OCI-LY7 (cell line): Measurements from ENCODE around the gene ELFN1. TPM values are rescaled to one million over a fixed set of nuclear protein-coding genes. Genes with fewer than 3 reads are reported as not detected.

Experiments
- BruUV-seq: library from RNA; stranded (reverse); fragments of 400-500 nt; replicated peaks from 2 replicates; lab custom pipeline; 2021; lab: Mats Ljungman, UMichigan
- CTCF ChIA-PET: fragments of 300-600 bp; sonication (Branson Sonifier 250); formaldehyde crosslinking; loops from one replicate; lab custom pipeline; 2022; ENCODE audit warnings: antibody characterized with exemption; ENCODE audit not compliant: unreplicated experiment; lab: Charles Lee
- POLR2A ChIA-PET: fragments of 300-600 bp; sonication (Branson Sonifier 250); formaldehyde crosslinking; loops from one replicate; lab custom pipeline; 2022; ENCODE audit warnings: antibody characterized with exemption; lab: Charles Lee
- DNase-seq: peaks from one replicate; pipeline ENCODE4 v3.0.0-alpha.2; 2015; ENCODE audit warnings: low spot score
- H2AFZ ChIP-seq: fragments of 200-600 bp; sonication (generic), shearing (Covaris generic); 2 replicates; pipeline ENCODE4 v1.6.1; 2014; ENCODE audit warnings: mild to moderate bottlenecking, antibody characterized with exemption, low read length, moderate library complexity
- H3K27ac ChIP-seq: fragments of 200-600 bp; sonication (generic); 2 replicates; pipeline ENCODE4 v1.5.1; 2014; ENCODE audit warnings: mixed run types, low read depth, mild to moderate bottlenecking, moderate library complexity, low read length, inconsistent platforms; ENCODE audit not compliant: poor library complexity, severe bottlenecking
- H3K36me3 ChIP-seq: fragments of 200-600 bp; sonication (generic); 2 replicates; pipeline ENCODE4 v1.6.1; 2014; ENCODE audit warnings: mild to moderate bottlenecking, antibody characterized with exemption, low read length, moderate library complexity, mixed read lengths; ENCODE audit not compliant: insufficient read depth
- H3K4me1 ChIP-seq: fragments of 200-600 bp; sonication (generic); 2 replicates; pipeline ENCODE4 v1.5.1; 2014; ENCODE audit warnings: mild to moderate bottlenecking, low read length; ENCODE audit not compliant: insufficient read depth, poor library complexity, severe bottlenecking
- H3K4me2 ChIP-seq: fragments of 200-600 bp; sonication (generic); 2 replicates; pipeline ENCODE4 v1.6.1; 2014; ENCODE audit warnings: mild to moderate bottlenecking, low read length
- H3K4me3 ChIP-seq: fragments of 200-600 bp; sonication (generic); 2 replicates; pipeline ENCODE4 v1.5.1; 2014; ENCODE audit warnings: mild to moderate bottlenecking, low read depth, low read length; ENCODE audit not compliant: poor library complexity, severe bottlenecking
- H3K79me2 ChIP-seq: fragments of 200-600 bp; sonication (generic); 2 replicates; pipeline ENCODE4 v1.6.1; 2016; ENCODE audit warnings: low read depth, mild to moderate bottlenecking, low read length, moderate library complexity, mixed read lengths; ENCODE audit not compliant: insufficient read depth
- H3K9me2 ChIP-seq: fragments of 200-600 bp; sonication (generic); 2 replicates; pipeline ENCODE4 v1.6.1; 2016; ENCODE audit warnings: mild to moderate bottlenecking, low read length, mixed read lengths; ENCODE audit not compliant: insufficient read depth
- H3K9me3 ChIP-seq: fragments of 200-600 bp; sonication (generic); 2 replicates; pipeline ENCODE4 v1.6.1; 2014; ENCODE audit warnings: mild to moderate bottlenecking, mixed run types, low read length, mixed read lengths
- H4K20me1 ChIP-seq: fragments of 200-600 bp; sonication (generic); 2 replicates; pipeline ENCODE4 v1.6.1; 2014; ENCODE audit warnings: mild to moderate bottlenecking, antibody characterized with exemption, low read length, moderate library complexity, mixed read lengths; ENCODE audit not compliant: insufficient read depth
- EZH2phosphoT487 ChIP-seq: fragments of 200-600 bp; sonication (generic); IDR thresholded peaks from 2 replicates; pipeline ENCODE4 v1.6.1; 2018; ENCODE audit warnings: low read depth, borderline replicate concordance, mild to moderate bottlenecking, mixed run types, antibody characterized with exemption, low read length, moderate library complexity, mixed read lengths
- intact Hi-C: fragments of 100-400 bp; cut with micrococcal nuclease; formaldehyde crosslinking; loops from one replicate; pipeline ENCODE4 v1.10.0; 2022; ENCODE audit not compliant: unreplicated experiment
- total RNA-seq, 2 experiments: library from RNA; depleted of rRNA in 1 of 2; stranded (reverse); fragments of >200 nt in 1 of 2; shearing (Covaris generic) in 1 of 2; gene quantifications; 2 replicates each; pipeline ENCODE4 v1.2.3, GENCODE V29; 2014 to 2022
- TF ChIP-seq, protein P1 (sequence below): fragments of 200-600 bp; sonication (generic); conservative IDR thresholded peaks from 2 replicates; pipeline ENCODE4 v1.5.1; 2014; ENCODE audit warnings: mild to moderate bottlenecking, antibody characterized with exemption, low read length, moderate library complexity, mixed read lengths

Gene ELFN1
- total RNA-seq, 2 experiments from 2014 or later = not detected

DNA sequence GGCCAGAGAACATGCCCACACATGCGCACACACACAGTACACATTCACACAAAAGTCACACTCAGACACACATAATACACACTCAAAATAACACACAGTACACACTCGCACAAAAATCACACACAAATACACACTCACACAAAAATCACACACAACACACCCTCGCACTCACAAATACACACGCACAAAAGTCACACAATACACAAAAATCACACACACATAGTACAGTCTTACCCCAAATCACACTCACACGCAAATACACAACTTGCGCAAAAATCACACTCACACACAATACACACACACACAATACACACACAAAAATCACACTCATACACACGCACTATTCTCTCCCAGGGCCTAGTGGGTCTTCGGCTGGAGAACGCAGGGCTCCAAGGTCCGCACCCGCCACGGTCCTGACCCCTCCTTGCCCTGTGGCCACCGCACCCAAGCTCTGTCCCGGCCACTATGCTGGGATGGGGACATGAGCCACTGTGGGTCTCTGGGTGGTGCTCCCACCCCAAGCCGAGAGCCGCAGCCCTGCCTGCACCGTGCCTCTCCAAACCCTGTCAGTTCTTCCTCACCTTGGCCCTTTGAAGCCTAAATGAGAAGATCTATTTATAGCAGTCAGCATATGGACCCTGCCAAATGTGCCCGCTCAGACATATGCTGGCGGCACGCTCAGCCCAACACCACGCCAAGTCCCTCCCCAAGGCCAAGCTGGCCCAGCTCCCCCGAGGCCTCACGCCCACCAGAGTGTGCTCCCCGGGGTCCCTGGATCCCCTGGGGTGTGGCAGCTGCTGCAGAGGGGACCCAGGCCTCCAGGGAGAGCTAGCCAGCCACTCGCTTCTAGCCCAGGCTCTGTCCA is 55.9 kb downstream of the ELFN1 start:
- BruUV-seq = no TSS peak

DNA sequence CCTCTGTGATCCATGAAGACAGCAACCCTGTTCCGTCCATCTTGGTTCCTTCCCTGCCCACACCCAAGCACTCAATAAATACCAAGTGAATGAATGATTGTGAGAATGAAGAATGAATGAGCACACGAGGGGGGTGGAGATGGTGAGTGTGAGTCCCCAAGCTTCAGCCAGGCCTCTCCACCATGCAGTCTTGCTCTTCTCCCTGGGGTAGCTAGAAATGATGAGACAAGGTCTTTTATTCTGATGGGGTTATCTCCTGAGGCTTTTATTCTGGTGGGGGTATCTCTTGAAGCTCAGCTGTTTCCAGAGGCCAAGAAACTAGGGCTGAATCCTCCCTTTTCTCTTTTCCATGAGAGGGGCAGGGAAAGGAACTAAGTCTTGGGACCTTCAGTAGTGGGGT is 57.0 kb downstream of the ELFN1 start:
- Histone ChIP-seq H3K4me2 (no peak overlapping the region), H3K4me1 (no peaks in the 10 kb centered on the region), H3K36me3 (no peaks in the 10 kb centered on the region), H3K79me2 (no peaks in the 10 kb centered on the region), H3K9me2 (no peaks in the 10 kb centered on the region), H2AFZ (no peak overlapping the region), H3K27ac (no peak overlapping the region), H4K20me1 (no peaks in the 10 kb centered on the region), H3K4me3 (no peak overlapping the region), H3K9me3 (no peaks in the 10 kb centered on the region)
- CTCF ChIA-PET = no interaction called here
- BruUV-seq = no TSS peak
- POLR2A ChIA-PET = no interaction called here
- intact Hi-C loops = no loop called here
- TF ChIP-seq, protein P1, sequence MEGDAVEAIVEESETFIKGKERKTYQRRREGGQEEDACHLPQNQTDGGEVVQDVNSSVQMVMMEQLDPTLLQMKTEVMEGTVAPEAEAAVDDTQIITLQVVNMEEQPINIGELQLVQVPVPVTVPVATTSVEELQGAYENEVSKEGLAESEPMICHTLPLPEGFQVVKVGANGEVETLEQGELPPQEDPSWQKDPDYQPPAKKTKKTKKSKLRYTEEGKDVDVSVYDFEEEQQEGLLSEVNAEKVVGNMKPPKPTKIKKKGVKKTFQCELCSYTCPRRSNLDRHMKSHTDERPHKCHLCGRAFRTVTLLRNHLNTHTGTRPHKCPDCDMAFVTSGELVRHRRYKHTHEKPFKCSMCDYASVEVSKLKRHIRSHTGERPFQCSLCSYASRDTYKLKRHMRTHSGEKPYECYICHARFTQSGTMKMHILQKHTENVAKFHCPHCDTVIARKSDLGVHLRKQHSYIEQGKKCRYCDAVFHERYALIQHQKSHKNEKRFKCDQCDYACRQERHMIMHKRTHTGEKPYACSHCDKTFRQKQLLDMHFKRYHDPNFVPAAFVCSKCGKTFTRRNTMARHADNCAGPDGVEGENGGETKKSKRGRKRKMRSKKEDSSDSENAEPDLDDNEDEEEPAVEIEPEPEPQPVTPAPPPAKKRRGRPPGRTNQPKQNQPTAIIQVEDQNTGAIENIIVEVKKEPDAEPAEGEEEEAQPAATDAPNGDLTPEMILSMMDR = no peak
- no peak for TF ChIP-seq EZH2phosphoT487
- DNase-seq = no peak

More for the DNA sequence above, 55.9 kb downstream of the ELFN1 start:
- ChIA-PET CTCF (no interaction called here), POLR2A (no interaction called here)
- no peaks in the 10 kb centered on the region for H4K20me1 ChIP-seq
- no peaks in the 10 kb centered on the region for H3K79me2 ChIP-seq
- intact Hi-C loops = no loop called here
- H2AFZ ChIP-seq = no peak overlapping the region
- DNase-seq = no peak
- no peak overlapping the region for H3K4me3 ChIP-seq
- H3K27ac ChIP-seq = no peak overlapping the region
- H3K4me2 ChIP-seq = no peak overlapping the region
- no peaks in the 10 kb centered on the region for H3K36me3 ChIP-seq
- H3K9me3 ChIP-seq = no peaks in the 10 kb centered on the region
- H3K9me2 ChIP-seq = no peaks in the 10 kb centered on the region
- TF ChIP-seq EZH2phosphoT487 = no peak
- TF ChIP-seq, protein P1 = no peak
- no peaks in the 10 kb centered on the region for H3K4me1 ChIP-seq
